Measurements from ENCODE around the gene DNAAF5. TPM values are rescaled to one million over a fixed set of nuclear protein-coding genes. Genes with fewer than 3 reads are reported as not detected.

DNAAF5 gene
- total and polyA plus RNA-seq, 3 donors from 2014 or later = 21.1 to 67.0 (median 52.6) TPM

GRCh38 chr7:835485-836401 is 109.2 kb downstream of the DNAAF5 start:
- no peak for TF ChIP-seq POLR2A (IDR thresholded peaks at IDR 0.05)
- no peaks in the 10 kb centered on the region for H3K36me3 ChIP-seq (ENCODE audit: low read depth, missing control alignments)
- no peaks in the 10 kb centered on the region for H3K9me3 ChIP-seq
- 72 to 79% methylated on average over 27 of the region's 27 CpGs for WGBS, 2 donors
- H3K4me3 ChIP-seq = no peak overlapping the region
- no peak overlapping the region for H3K27ac ChIP-seq
- DNase-seq = no peak
- intact Hi-C loops (cut with DNase I; ENCODE audit: low total_unique reads) = no loop called here
- H3K27me3 ChIP-seq = no peaks in the 10 kb centered on the region
- H3K4me1 ChIP-seq = peaks cover 17% of the 10 kb centered on the region

Other genes with a start within 250 kb of the DNAAF5 start
- 10 to 100 TPM; 13.8 TPM for gene PDGFA, start 206.9 kb upstream of the DNAAF5 start, total RNA-seq
- 7.2 TPM for gene PDGFA, start 206.9 kb upstream of the DNAAF5 start, polyA plus RNA-seq (ENCODE audit: insufficient read depth, low read depth, low replicate concordance)
- 10 to 100 TPM; 31.3 to 35.7 TPM for gene PRKAR1B, start 582 bp downstream of the DNAAF5 start, total RNA-seq
- gene PRKAR1B, start 582 bp downstream of the DNAAF5 start, polyA plus RNA-seq (ENCODE audit: insufficient read depth, low read depth, low replicate concordance) = 27.8 TPM
- gene SUN1, start 105.8 kb downstream of the DNAAF5 start, total RNA-seq = 100 to 1,000 TPM; 167 to 213 TPM
- 173 TPM for gene SUN1, start 105.8 kb downstream of the DNAAF5 start, polyA plus RNA-seq (ENCODE audit: insufficient read depth, low read depth, low replicate concordance)
- 100 to 1,000 TPM; 128 to 141 TPM for gene GET4, start 149.9 kb downstream of the DNAAF5 start, total RNA-seq
- 89.0 TPM for gene GET4, start 149.9 kb downstream of the DNAAF5 start, polyA plus RNA-seq (ENCODE audit: insufficient read depth, low read depth, low replicate concordance)
- gene ADAP1, start 228.0 kb downstream of the DNAAF5 start, total RNA-seq = 10 to 100 TPM in 1 of 2 donors, 1 to 10 TPM in 1; 6.1 to 10.9 TPM
- 2.4 TPM for gene ADAP1, start 228.0 kb downstream of the DNAAF5 start, polyA plus RNA-seq (ENCODE audit: insufficient read depth, low read depth, low replicate concordance)
- 10 to 100 TPM; 21.6 to 23.5 TPM for gene COX19, start 248.8 kb downstream of the DNAAF5 start, total RNA-seq
- gene COX19, start 248.8 kb downstream of the DNAAF5 start, polyA plus RNA-seq (ENCODE audit: insufficient read depth, low read depth, low replicate concordance) = 8.8 TPM